Bone marrow (tissue), 2 donors: ENCODE results near the gene MAJIN.
A peak's percentile ranks its signal among the peaks of the same experiment; 100 is the strongest.

Experiments used
- DNase-seq, 2 donors: peaks; one replicate each; lab custom pipeline; 2025; lab: John Stamatoyannopoulos, UW

MAJIN gene

GRCh38 chr11:64932324-64932723, 39.6 kb downstream of the MAJIN start:
- DNase-seq: no peak

- DNase-seq: no peak
Observed at GRCh38 chr11:64931290-64931689, 40.6 kb downstream of the MAJIN start.

GRCh38 chr11:64930340-64930739, 41.6 kb downstream of the MAJIN start:
- no peak for DNase-seq

GRCh38 chr11:64929625-64930024, 42.3 kb downstream of the MAJIN start:
- DNase-seq: no peak

GRCh38 chr11:64928957-64929356, 43.0 kb downstream of the MAJIN start:
- no peak for DNase-seq

- no peak for DNase-seq
Observed at GRCh38 chr11:64926689-64927088, 45.2 kb downstream of the MAJIN start.

- no peak for DNase-seq
Observed at GRCh38 chr11:64925536-64926436, 46.1 kb downstream of the MAJIN start.

- DNase-seq: no peak
Observed at GRCh38 chr11:64924910-64925284, 47.0 kb downstream of the MAJIN start.

GRCh38 chr11:64923944-64924909, 47.7 kb downstream of the MAJIN start, which contains the start of gene PPP2R5B:
Gene PPP2R5B (plus strand): TSS chr11:64924689. CDS start chr11:64925735, 1,046 bp downstream.
- DNase-seq: peak; percentile 74 to 89

- no peak for DNase-seq
Observed at GRCh38 chr11:64923151-64923661, 48.7 kb downstream of the MAJIN start.

GRCh38 chr11:64921384-64921783, 50.5 kb downstream of the MAJIN start:
- DNase-seq: no peak

GRCh38 chr11:64920124-64920523, 51.8 kb downstream of the MAJIN start:
- no peak for DNase-seq

GRCh38 chr11:64919627-64920026, 52.3 kb downstream of the MAJIN start:
- no peak for DNase-seq

- DNase-seq: no peak
Observed at GRCh38 chr11:64918017-64918416, 53.9 kb downstream of the MAJIN start.

GRCh38 chr11:64917663-64917995, 54.3 kb downstream of the MAJIN start:
- no peak for DNase-seq

GRCh38 chr11:64916775-64917662, 54.9 kb downstream of the MAJIN start, which contains the start of gene ATG2A:
Gene ATG2A (minus strand): TSS chr11:64917209. CDS start chr11:64917135, 74 bp downstream.
- peak; percentile 87 to 99 for DNase-seq

GRCh38 chr11:64916040-64916774, 55.7 kb downstream of the MAJIN start:
- peak in 1 of 2 donors; percentile 26 for DNase-seq

- no peak for DNase-seq
Observed at GRCh38 chr11:64915376-64915887, 56.5 kb downstream of the MAJIN start.

- no peak for DNase-seq
Observed at GRCh38 chr11:64914123-64914522, 57.8 kb downstream of the MAJIN start.

GRCh38 chr11:64913171-64913727, 58.7 kb downstream of the MAJIN start:
- no peak for DNase-seq
